SH-SY5Y (cell line): Measurements from ENCODE around the gene MYO5C.

Experiments used
- GATA2 ChIP-seq: IDR thresholded peaks from 2 replicates; pipeline ENCODE4 v1.6.1; 2011; ENCODE audit warnings: mild to moderate bottlenecking, low read depth, low read length
- GATA3 ChIP-seq: IDR thresholded peaks from 2 replicates; pipeline ENCODE4 v1.6.1; 2011; ENCODE audit warnings: low read depth, mild to moderate bottlenecking, low read length, moderate library complexity

DNA sequence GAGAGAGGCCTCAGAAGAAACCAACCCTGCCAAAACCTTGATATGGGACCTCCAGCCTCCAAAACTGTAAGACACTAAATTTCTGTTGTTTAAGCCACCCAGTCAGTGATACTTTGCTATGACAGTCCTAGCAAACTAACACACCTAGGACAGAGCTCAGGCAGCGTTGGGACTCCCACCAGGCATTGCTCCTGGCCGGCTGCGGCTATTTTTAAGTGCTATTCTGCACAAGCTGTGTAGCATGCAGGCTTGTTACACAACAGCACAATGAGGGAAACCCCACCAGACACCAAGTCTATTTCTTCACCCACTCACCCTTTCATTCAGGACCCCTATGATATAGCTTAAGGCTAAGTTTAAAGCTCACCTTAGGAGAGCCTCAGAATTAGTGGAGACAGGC, 57.5 kb downstream of the MYO5C start:
- no peak for TF ChIP-seq GATA3
- no peak for TF ChIP-seq GATA2
